HG03060 (cell line): ENCODE measurements around the gene THSD7A.

Experiments
- ATAC-seq: cut with Tn5 transposase; IDR thresholded peaks from one replicate; pipeline ENCODE4 v1.9.1; 2021; ENCODE audit warnings: low read depth, moderate number of reproducible peaks; ENCODE audit not compliant: unreplicated experiment

THSD7A gene

DNA sequence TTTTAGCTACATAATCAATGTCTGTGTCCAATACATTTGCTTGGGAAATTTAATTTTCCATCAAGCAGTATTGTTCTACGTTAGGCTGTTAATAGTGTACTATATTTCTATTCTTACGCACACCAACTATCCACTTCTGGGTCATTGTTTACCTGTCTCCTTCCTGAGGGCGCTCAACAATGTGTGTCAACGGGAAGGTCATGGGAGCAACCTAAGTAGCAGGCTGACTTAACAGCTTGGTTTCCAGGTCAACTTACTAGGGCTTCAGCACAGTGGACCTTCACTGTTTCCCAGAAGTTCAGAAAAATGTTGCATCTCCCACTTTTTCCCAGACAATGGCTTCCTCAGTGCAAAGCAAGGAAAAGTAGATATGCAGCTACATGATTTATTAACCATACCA is 13.7 kb downstream of the THSD7A start:
- no peak for ATAC-seq

DNA sequence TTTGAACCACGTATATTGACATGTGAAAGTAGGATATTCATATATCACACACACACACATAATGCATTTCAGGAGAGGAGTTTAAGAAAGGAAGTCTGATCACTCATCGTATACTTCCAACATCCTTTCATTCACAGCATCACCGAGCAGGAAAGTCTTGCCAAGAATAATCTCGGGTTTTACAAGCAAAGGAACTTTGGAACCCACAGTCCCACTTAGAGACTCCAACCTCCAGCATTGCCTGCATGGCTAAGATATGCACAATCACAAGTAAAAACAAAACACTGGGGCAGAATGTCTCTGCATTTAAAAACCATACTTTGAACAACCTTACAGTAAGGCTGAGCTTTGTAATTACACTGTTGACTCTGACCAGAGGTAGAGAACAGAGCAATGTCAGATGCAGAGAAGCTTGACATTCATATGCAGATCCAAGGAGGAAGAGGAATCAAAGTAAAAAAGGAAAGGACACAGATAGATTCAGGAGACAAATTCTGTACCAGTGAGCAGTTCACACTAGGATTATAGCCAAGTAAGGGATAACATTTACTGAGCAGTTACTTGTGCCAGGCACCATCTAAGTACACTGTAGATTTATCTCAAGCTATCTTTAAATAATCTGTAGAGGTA is 14.8 kb downstream of the THSD7A start:
- no peak for ATAC-seq

DNA sequence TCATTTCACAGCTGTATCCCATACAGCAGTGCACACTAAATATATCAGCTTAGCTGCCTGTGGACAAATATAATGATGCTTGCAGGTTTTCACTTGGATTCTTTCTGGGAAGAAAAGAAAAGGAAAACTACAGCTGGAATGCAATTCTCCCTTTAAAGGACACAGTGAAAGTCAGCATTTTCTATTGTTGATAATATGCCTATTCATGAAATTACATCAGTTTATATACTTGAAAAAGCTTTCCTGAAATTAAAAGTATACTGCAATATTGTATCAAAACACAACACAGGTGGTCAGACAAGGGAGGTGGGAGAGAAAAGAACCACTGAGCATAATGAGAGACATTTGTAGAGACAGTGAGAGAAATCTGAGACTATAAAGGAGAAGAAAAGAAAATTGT is 20.3 kb downstream of the THSD7A start:
- no peak for ATAC-seq

DNA sequence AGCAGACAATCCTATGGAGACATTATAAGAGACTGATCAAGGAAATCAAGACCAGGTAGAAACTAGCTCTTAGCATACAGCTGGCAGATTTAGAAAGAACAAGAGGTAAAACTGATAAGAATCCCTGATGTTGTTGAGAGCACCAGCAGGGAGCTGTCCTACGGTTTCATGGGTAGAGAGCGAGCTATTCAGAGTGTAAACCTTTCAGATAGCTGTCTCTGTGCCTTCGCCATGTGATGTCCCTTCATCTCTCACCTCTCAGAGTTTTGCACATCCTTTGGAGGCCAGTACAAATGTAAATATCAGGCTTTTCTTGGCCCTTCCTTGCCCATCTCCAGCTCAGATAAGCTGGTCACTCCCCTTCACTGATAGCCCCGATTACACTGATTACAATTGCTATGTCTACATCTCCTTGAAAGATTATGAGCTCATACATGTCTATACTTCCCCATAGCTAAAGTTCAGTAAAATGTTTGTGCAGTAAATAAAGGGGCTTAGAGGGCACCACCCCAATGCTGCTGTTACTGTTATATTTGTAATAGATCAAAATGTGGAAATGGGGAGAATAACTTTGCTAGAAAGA is 21.9 kb downstream of the THSD7A start:
- ATAC-seq = no peak

DNA sequence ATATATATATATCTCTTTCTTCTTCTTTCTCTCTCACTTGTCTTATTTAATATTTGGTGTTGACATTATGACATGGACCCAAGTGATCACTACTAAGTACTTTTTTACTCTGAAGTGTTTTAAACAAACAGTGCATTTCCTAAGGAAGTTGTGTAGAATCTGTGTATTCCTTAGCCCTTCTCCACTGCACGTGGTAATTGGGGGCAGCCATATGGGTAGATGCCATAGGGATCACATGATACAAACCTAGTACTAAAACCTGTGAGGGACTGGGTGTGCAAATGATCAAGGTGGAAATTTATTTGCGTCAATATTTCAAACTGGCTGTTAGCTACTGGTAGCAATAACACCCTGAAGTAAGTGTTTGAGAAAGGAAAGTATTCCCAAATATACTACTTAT is 25.0 kb downstream of the THSD7A start:
- ATAC-seq = no peak

DNA sequence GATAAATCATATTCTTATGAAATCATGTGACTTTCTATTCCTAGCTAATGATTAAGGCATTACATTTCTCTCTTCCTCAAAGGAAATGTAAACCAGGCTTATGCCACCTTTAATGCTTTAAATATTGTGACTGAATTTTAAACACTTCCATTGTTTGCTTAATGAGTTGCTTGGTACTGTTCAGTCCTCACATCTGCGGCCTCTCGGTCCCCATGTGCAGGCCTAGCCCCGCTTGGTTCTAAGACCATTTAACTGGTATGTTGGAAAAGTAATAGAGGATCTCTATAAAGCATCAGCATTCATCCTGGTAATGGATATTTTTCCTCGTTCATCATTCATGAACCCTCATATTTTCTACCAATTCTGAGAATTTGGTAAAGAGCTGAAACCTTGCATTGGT is 27.4 kb downstream of the THSD7A start:
- ATAC-seq = no peak

DNA sequence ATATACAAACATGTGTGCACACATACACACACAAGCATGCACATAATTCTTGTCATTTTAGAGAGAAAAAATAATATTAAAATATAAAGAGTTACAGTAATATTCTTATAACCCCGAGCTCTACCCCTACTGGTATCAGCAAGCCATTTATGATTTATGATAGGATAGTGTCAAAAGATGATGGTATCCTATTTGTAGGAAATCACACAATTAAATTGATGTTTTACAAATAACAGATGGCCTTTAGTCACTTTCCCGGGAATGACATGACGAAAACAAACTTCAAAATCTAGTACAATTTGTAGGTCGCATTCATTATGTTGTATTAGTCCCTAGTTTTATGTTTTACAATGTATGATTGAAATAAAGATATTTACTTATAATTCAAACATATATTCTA is 36.8 kb downstream of the THSD7A start:
- ATAC-seq = no peak

DNA sequence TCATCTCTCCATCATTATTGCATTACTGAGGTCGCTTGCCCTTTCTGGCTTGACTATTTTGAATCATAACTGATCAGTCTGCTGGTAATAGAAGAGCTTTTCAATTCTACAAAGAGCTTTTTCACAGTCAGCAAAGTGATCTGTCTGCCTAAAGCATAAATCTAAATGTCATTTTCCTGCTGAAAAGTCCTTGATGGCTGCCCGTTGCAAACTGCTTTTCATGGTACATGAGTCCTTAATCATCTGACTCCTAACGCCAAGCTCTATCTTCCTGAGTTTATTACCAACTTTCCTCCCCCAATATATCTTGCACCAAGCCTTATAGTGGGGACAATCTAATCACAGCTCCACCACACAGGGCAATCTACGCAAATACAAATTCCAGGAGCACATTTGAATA is 39.8 kb downstream of the THSD7A start:
- ATAC-seq = no peak

DNA sequence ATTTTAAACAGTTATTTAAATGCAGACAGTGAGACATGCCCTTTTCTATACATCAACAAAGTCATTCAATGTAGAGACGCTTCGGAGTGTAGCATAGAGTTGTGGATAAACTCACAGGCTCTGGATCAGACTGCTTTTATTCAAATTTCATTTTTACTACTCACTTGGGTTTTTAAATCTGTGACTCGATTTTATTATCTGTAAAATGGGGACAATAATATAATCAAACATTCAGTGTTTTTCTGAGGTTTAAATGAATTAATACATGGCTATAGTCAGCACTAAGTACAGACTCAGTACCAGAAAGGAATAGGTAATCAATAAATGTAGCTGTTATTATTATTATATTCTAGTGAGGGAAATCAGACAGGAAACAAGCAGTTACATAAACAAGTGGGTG is 43.4 kb downstream of the THSD7A start:
- no peak for ATAC-seq

DNA sequence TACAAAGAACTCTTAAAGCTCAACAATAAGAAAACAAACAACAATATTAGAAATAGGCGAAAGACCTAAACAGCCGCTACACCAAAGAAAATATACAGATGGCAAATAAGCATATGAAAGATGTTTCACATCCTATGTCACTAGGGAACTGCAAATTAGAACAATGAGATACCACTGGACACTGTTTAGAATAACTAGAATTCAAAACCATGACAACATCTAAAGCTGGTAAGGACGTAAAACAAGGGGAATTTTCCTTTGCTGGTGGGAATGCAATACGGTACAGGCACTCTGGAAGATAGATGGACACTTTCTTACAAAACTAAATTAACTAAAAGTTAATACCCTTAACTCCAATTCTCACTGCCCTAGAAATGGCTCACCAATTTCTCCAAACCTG is 44.5 kb downstream of the THSD7A start:
- ATAC-seq = no peak

DNA sequence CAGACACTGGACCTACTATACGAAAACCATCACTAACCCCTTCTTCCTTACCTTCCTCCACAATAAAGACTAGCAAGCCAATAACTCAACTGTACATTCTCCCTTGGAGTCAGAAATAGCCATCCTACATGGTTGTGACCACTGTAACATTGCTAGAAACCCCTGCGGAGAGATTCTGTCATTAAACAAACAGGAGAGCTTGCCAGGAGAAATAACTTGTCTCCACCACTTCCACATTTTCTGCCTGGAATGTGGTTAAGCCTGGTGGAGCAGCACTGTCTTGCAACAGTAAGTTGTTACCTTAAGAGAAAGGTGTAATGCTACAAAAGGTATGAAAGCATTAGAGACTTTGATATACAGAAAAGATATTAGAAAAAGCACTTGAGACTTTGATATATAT is 45.8 kb downstream of the THSD7A start:
- no peak for ATAC-seq

DNA sequence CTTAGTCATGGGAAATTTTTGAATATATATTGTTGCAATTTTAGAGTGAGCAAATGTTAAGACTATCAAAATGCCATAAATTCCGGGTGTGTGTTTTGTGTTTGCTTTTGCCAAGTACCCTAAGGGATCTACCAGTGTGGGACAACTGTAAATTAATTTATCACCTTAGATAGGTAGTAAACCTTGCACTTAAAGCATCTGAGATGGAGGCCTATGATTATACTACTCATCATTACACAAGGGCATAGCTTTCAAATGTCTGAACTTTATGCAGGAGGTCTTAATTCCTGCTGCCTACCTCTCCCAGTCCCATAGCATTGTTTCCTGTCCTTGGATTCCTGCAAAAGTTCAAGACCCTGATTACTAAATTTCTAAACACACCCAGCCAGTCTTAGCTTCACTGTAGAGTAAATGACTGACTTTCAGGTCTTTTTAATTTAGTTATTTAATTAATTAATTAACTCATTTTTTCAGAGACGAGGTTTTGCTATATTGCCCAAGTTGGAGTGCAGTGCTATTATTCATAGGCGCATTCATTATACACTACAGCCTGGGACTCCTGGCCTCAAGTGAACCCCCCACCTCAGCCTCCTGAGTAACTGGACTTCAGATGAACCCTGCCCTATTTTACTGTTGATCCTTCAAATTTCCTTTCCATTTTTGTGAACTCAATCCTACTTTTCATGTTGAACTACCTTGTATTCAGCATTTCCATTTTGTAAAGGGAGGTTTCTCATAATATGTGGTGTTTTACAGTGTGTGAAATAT is 47.0 kb downstream of the THSD7A start:
- no peak for ATAC-seq

DNA sequence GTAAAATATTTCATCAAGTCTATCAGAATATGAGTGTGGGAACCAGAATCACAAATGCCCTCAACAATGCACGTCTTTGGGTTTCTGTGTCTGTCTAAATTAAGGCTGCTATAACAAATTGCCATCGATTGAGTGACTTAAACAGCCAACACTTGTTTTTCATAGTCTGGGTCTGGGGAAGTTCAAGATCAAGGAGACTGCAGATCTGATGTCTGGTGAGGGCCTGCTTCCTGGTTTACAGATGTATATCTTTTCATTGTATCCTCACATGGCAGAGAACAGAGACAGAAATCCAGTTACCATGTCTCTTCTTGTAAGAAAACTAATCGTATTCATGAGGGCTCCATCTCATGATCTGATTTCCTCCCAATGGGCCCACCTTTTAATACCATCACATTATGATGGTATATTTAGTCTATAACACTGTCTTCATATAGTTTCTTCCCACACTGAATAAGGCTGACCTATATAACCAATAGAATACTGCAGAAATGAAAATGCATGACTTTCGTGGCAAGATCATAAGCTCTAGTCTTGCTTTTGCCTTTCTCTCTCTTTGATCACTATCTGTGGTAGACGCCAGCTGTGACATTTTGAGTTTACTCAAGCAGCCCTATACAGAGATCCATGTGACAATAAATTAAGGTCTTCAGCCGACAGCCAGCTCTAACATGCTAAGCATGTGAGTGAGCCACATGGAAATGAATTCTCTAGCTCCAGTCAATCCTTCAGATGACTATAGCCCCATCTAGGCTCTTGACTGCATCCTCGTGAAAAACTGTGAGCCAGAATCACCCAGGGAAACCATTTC is 51.9 kb downstream of the THSD7A start:
- no peak for ATAC-seq

DNA sequence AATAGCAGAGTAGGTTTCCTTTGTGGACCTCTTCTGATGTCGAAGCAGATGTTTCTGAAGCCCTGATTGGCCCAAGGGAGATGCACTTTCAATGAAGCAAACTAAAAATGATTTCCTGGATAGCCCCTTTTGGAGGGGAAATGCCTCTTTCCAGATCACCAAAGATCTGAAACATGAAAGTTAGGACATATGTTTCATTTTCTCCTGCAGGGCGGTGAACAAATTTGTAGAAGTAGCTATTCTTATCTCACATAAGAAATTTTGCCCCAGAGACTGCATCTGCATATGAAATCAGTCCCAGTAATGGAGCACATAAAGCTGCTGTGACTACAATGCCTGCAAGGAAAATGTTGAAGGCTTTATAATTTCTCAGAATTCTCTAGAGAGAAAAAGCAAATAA is 56.0 kb downstream of the THSD7A start:
- no peak for ATAC-seq

DNA sequence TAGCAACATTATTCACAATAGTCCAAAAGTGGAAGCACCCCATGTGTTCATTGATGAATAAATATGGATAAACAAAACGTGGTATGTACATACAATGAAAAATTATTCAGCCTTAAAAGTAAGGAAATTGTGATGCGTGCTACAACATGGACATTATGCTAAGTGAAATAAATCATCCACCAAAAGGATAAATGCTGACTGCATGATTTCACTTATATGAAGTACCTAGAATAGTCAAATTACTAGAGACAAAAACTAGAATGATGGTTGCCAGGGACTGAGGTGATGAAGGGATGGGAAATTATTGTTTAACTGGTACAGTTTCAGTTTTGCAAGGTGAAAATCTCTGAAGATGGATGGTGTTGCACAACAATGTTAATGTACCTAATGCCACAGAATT is 56.6 kb downstream of the THSD7A start:
- ATAC-seq = no peak

DNA sequence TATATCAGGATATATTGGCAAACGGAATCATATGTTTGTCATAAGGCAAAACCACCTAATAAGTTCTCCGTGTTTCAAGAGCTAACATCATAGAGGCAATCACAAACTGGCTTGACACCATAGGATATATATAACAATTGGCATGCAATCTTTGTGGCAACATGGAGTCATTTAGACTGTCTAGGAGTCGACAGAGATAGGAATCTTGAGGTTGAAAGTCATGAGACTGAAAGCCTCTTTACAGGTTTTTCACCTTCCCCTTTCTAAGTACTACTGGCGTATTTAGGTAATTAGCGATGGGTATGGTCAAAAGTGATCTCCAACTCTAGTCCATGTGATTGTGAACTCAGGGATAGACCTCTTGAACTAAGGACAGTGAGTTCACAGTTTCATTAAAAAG is 63.7 kb downstream of the THSD7A start:
- no peak for ATAC-seq

DNA sequence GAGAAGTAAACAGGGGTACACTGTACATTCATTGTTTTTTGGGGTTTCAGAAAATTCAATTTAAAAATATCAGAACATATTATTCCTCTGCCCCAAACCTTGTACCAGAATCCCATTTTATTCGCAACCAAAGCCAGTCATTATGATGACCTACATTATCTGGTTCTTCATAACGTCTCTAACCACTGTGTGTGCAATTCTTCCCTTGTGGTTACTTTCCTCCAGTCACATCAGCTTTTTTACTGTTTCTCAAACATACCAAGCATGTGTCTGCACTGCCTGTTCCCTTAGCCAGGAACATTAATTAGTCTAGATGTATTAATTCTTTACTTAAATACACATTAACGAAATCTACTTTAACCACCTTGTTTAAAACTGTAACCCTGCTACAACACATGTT is 64.8 kb downstream of the THSD7A start:
- ATAC-seq = no peak

DNA sequence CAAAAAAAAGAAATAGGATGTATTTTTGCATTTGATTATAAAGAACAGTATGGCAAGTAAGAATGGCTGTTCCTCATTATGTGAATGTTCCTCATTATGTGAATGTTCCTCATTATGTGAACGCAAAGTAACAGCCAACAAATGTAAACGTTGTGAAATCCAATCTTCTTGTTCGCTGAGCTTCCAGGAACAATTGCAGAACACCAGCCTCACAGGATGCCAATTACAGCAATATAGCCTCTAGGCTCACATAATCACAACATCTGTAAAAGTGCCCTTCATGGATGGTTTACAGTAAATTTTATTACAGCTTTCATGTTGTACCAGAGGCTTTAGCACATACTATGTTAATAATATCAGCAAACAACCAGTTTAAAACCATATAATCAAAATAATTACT is 71.6 kb downstream of the THSD7A start:
- ATAC-seq = no peak

DNA sequence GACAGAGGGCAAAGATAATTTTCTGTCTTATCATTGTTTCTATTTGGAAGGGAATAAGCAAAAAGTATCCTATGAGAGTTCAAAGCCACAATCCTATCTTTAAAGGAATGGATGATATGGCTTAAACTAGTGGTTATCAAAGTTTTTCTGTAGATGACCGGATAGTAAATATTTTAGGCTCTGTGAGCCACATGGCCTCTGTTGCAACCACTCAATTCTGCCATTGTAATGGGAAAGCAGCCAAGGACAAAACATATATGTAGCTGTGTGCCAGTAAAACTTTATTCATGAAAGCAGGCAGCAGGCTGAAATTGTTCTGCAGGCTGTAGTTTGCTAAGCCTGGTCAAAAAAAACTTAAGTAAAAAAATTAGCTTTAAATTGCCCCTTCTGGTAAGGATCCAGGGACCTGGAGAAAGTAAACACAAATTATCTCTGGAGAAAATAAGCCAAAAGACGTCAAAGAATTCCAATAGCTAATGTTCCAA is 73.3 kb downstream of the THSD7A start:
- ATAC-seq = no peak

DNA sequence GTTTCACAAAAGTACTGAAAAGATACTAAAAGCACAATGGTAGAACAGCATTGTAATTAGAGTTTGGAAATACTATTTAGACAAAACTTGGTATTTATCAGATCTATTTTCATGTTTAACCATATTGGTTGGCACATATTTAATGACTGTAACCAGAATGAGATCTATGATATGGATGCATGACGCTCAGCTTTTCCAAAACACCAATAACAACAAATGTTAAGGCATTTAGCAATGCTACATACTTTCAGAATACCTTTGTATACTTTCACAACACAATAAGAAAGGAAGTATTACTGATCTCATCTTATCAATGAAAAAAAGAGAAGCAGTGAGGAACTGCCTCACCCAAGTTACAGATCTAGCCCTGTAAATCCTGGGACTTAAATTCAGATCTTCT is 74.8 kb downstream of the THSD7A start:
- no peak for ATAC-seq

DNA sequence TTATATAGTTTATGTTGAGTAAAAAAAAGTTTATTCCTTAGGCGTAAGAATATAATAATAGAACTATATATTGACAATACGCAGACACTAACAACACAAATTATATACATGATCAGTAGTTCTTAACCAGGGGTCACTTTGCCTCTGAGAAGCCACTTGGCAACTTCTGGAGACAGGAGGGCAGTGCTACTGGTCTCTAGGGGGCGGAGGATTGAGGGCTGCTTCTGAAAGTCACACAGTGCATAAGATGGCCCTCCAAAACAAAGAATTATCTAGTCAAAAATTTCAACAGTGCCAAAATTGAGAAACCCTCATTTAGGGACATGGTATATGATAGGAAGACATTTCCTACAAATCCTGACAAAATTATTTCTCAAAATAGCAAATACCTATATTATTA is 77.1 kb downstream of the THSD7A start:
- no peak for ATAC-seq
